IPS-18a (cell line): ENCODE data around the gene FGF14.
"Not testable (repeated sequence)": the region's sequence is repeated elsewhere in the genome, so short reads cannot be mapped to it uniquely, and the experiment has no call there.

Source experiments
- H3K27ac ChIP-seq: one replicate; pipeline ENCODE4 v1.5.1; 2013; ENCODE audit warnings: low read length
- H3K27me3 ChIP-seq: one replicate; pipeline ENCODE4 v1.6.1; 2013; ENCODE audit warnings: mild to moderate bottlenecking, low read length; ENCODE audit not compliant: control insufficient read depth, insufficient read depth
- H3K36me3 ChIP-seq: one replicate; pipeline ENCODE4 v1.6.1; 2013; ENCODE audit warnings: low read depth, low read length; ENCODE audit not compliant: control insufficient read depth
- H3K4me1 ChIP-seq: one replicate; pipeline ENCODE4 v1.6.1; 2013; ENCODE audit warnings: low read depth, low read length; ENCODE audit not compliant: control insufficient read depth
- H3K4me3 ChIP-seq: one replicate; pipeline ENCODE4 v1.5.1; 2013; ENCODE audit warnings: low read length
- H3K9ac ChIP-seq: one replicate; pipeline ENCODE4 v1.6.1; 2013; ENCODE audit warnings: mild to moderate bottlenecking, low read length, moderate library complexity
- H3K9me3 ChIP-seq: one replicate; pipeline ENCODE4 v1.6.1; 2013; ENCODE audit warnings: low read depth, low read length; ENCODE audit not compliant: control insufficient read depth

FGF14 gene

DNA sequence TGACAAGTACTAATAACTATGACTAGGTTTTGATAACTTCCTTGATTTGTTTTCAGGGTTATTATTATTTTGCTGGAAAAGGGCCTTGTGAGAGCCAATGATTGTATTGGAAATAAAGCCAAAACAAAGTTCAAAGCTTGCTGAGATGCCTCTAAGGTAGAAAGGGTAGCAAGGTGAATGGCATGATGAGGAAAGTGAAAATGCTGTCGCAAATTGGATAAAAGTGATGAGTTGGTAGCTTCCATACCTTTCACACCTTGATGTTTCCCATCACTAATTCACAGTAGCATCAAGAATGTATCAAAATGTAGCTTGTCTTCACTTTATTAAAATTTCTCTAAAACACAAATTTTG, 259.4 kb downstream of the FGF14 start:
- Histone ChIP-seq H3K27me3 (no peaks in the 10 kb centered on the region), H3K36me3 (no peaks in the 10 kb centered on the region), H3K4me1 (no peaks in the 10 kb centered on the region), H3K27ac (no peak overlapping the region), H3K4me3 (no peak overlapping the region), H3K9me3 (no peaks in the 10 kb centered on the region), H3K9ac (no peak overlapping the region)

DNA sequence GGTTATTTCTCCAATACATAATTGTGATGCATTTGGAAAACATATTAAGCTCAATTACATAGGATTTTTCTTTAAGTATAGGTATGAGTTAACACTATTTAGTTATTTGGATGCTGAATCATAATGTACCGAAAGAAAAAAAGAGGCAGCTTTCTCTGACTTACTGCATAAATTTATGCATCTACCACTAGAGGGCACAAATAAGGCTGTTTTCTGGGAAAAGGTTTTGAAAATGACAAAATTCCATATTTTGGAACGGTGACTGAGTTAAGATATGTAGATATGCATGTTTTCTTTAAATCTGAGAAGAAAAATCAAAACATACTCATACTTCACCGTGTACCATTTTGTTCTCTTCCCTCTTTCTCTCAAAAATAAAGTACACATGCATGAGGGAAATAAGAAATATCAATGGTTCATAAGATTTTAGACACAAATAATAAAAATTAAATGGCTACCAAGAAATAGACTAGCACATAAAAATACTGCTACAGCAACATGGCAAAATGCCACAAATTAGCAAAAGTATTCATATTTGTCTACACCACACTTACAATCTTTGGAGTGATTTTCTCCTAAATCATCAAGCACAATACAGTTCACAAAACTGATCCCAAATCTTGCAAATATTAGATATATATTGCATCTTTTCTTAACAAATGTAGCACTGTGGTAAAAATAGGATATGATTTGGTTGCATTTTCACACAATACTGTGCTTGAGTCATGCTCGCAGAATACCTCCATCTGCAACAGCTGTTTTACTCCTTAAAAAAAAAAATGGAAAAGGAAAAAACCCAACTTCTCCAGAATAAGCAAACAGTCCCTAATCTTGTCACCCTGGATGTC, 260.0 kb downstream of the FGF14 start:
- no peak overlapping the region for H3K9ac ChIP-seq
- no peak overlapping the region for H3K27ac ChIP-seq
- no peaks in the 10 kb centered on the region for H3K27me3 ChIP-seq
- H3K4me1 ChIP-seq: no peaks in the 10 kb centered on the region
- H3K4me3 ChIP-seq: no peak overlapping the region
- no peaks in the 10 kb centered on the region for H3K9me3 ChIP-seq
- no peaks in the 10 kb centered on the region for H3K36me3 ChIP-seq

DNA sequence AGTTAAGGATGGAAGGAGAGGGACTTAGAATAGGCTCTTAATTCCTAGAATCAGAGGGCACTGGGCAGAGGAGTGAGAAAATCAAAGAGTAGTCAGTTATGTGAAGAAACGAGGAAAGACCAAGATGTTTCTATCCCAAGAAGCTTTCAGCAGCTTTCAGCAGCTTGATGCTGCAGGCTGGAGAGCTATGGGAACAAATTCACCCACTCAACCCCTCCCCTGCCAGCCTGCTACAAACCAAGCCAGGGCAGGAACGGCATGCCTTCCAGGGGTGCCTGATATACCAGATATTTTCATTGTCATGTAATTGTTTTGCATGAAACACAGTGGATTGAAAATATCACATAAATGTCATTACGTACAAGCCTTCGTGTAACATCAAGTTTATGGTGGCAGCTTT, 262.2 kb downstream of the FGF14 start:
- no peaks in the 10 kb centered on the region for H3K36me3 ChIP-seq

DNA sequence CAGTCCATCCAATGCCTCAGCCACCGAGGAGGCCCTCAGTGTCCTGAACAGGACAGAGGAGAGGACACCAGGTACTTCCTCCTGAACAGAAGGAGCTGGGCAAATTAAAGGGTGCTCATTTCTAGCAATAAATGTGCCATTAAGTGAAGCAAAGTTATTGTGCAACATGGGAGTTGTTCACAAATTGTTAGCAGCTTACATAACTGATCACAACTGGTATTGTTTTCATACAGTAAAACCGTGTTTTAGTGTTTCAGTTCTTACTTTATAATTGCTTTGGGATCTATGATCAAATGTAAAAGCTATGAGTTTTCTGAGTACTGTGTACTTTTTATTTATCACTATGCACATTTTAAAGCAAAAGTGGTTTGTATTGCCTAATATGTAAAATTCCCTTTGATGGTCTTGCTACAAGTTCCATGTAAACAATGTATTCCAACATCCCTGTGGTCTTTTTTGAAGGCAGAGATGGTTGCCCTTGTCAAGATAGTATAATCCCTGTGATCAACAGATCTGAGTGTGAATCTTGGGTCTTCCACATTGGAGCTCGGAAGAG, 263.1 kb downstream of the FGF14 start:
- Histone ChIP-seq H3K27me3 (no peaks in the 10 kb centered on the region), H3K27ac (no peak overlapping the region), H3K4me3 (no peak overlapping the region)

More for the DNA sequence above, 262.2 kb downstream of the FGF14 start:
- no peak overlapping the region for H3K4me3 ChIP-seq
- no peaks in the 10 kb centered on the region for H3K9me3 ChIP-seq
- no peaks in the 10 kb centered on the region for H3K27me3 ChIP-seq
- no peaks in the 10 kb centered on the region for H3K4me1 ChIP-seq
- no peak overlapping the region for H3K27ac ChIP-seq
- H3K9ac ChIP-seq: no peak overlapping the region

GRCh38 chr13:102137904-102138303, 263.9 kb downstream of the FGF14 start:
- H3K9ac ChIP-seq, H3K27ac ChIP-seq, H3K27me3 ChIP-seq, H3K4me3 ChIP-seq, H3K36me3 ChIP-seq, H3K4me1 ChIP-seq, H3K9me3 ChIP-seq: not testable (repeated sequence)

More for the DNA sequence above, 263.1 kb downstream of the FGF14 start:
- Histone ChIP-seq H3K9me3 (no peaks in the 10 kb centered on the region), H3K9ac (no peak overlapping the region), H3K4me1 (no peaks in the 10 kb centered on the region), H3K36me3 (no peaks in the 10 kb centered on the region)

DNA sequence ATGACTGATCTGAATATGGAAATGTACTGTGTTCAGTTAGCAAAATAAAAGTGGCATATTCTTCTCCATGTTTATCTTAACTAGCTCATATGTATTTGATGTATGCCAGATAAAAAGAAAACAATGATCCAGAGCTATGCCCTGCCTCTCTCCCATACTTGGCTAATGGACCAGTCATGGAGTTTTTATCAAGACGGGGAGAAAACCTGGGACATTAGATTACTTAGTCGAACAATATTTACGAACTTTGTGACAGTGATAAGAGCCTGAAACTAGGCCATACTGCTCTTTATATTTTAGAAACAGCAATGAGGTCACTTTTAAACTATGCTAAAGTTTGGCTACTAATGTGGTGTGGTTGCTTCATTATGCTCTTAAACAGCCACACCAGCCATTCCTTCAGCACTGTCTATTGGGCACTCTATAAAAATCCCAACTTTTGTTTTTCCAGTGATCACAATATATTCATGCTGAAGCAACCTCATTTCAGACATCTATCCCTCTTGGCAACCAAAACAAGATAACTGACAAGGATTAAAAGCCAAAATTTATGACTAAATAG, 265.0 kb downstream of the FGF14 start:
- Histone ChIP-seq H3K36me3 (no peaks in the 10 kb centered on the region), H3K27me3 (no peaks in the 10 kb centered on the region), H3K9me3 (no peaks in the 10 kb centered on the region), H3K27ac (no peak overlapping the region), H3K4me1 (no peaks in the 10 kb centered on the region), H3K9ac (no peak overlapping the region), H3K4me3 (no peak overlapping the region)

DNA sequence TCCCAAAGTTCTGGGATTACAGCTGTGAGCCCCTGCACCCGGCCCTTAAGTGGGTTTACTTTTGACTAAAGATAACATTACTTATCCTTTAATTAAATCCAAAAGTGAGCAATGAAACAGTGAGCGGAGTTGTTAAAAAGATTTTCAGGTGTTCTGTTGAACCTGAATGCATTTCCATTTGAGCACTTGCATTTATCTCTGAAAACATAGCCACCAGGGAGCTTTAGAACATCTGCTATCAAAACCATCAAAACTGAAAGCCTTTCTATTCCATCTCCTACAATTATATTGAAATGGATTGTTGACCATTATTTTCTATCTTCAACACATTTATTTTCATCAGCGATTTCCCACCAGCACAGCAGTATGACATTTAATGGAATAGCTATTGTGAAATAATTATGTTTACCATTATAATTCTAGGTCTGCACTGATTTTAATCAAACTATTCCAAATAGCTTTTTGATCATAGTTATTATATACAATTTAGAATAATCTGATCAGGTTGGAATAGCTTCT, 269.0 kb downstream of the FGF14 start:
- Histone ChIP-seq H3K4me1 (no peaks in the 10 kb centered on the region), H3K36me3 (no peaks in the 10 kb centered on the region), H3K9ac (no peak overlapping the region), H3K9me3 (no peaks in the 10 kb centered on the region), H3K4me3 (no peak overlapping the region), H3K27ac (no peak overlapping the region), H3K27me3 (no peaks in the 10 kb centered on the region)

DNA sequence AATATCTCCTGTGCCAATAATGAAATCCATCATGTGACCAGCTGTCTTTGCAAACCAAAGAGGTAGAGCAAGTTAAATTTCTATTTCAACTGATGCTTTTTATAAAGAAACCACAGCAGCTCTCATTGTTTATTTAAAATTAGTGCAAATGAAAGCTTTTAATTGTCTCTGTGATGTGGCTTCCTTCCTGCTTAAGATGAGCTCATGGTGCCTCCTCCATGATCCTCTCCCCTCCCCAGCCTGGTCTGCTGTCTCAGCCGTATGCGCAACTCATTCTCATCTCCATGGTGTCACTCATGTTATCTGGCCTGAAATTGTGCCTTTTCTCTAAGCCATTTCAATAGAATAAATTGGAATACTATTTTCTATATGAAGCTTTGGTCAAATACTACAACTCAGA, 270.6 kb downstream of the FGF14 start:
- no peaks in the 10 kb centered on the region for H3K4me1 ChIP-seq
- H3K27ac ChIP-seq: no peak overlapping the region
- H3K9ac ChIP-seq: no peak overlapping the region
- no peaks in the 10 kb centered on the region for H3K36me3 ChIP-seq
- no peak overlapping the region for H3K4me3 ChIP-seq
- no peaks in the 10 kb centered on the region for H3K27me3 ChIP-seq
- no peaks in the 10 kb centered on the region for H3K9me3 ChIP-seq

- Histone ChIP-seq H3K4me1 (no peaks in the 10 kb centered on the region), H3K27me3 (no peaks in the 10 kb centered on the region), H3K27ac (no peak overlapping the region), H3K9ac (no peak overlapping the region), H3K36me3 (no peaks in the 10 kb centered on the region), H3K4me3 (no peak overlapping the region), H3K9me3 (no peaks in the 10 kb centered on the region)
Measured at GRCh38 chr13:102128216-102128810, 273.5 kb downstream of the FGF14 start.

DNA sequence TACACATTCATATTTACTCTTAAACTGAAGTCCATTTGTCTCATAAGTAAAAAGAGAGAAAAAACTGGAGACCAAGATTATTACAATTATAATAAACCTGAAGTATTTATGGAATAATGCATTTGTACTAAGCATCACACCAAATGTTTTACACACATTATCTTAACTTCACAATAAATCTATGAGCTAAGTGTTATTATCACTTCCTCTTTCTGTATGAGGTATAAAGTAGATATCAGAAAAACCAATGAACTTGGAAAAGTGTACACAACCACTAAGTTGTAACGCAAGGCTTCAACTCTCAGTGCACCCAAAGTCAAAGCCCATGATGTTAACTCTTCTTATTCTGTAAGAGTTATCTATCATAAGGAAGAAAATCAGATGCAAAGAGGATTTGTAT, 274.7 kb downstream of the FGF14 start:
- H3K9me3 ChIP-seq: no peaks in the 10 kb centered on the region
- H3K36me3 ChIP-seq: no peaks in the 10 kb centered on the region
- H3K9ac ChIP-seq: no peak overlapping the region

GRCh38 chr13:102122147-102122546, 279.7 kb downstream of the FGF14 start:
- Histone ChIP-seq H3K9ac (no peak overlapping the region), H3K27ac (no peak overlapping the region), H3K4me3 (no peak overlapping the region), H3K4me1 (no peaks in the 10 kb centered on the region), H3K27me3 (no peaks in the 10 kb centered on the region), H3K36me3 (no peaks in the 10 kb centered on the region), H3K9me3 (no peaks in the 10 kb centered on the region)

More for the DNA sequence above, 274.7 kb downstream of the FGF14 start:
- Histone ChIP-seq H3K4me1 (no peaks in the 10 kb centered on the region), H3K4me3 (no peak overlapping the region), H3K27ac (no peak overlapping the region), H3K27me3 (no peaks in the 10 kb centered on the region)
